ENCODE results near the gene TEX101.
"Not testable (repeated sequence)": the region's sequence is repeated elsewhere in the genome, so short reads cannot be mapped to it uniquely, and the experiment has no call there.

TEX101 gene

GRCh38 chr19:43414554-43414953 is at the start of gene TEX101:
Gene TEX101 (plus strand): TSS chr19:43414890. CDS start chr19:43415920, 1,030 bp downstream.
- DNase-seq = no peak

- DNase-seq = not testable (repeated sequence)
Observed at GRCh38 chr19:43365677-43366076, 49.0 kb upstream of the TEX101 start.

- DNase-seq = no peak
Observed at GRCh38 chr19:43367822-43368221, 46.9 kb upstream of the TEX101 start.

- DNase-seq = not testable (repeated sequence)
Observed at GRCh38 chr19:43368897-43369296, 45.8 kb upstream of the TEX101 start.

GRCh38 chr19:43371909-43372308 is 42.8 kb upstream of the TEX101 start:
- no peak for DNase-seq

GRCh38 chr19:43372462-43372861 is 42.2 kb upstream of the TEX101 start:
- no peak for DNase-seq

- DNase-seq = not testable (repeated sequence)
Observed at GRCh38 chr19:43377624-43378023, 37.1 kb upstream of the TEX101 start.

- no peak for DNase-seq
Observed at GRCh38 chr19:43380008-43380407, 34.7 kb upstream of the TEX101 start.

GRCh38 chr19:43380771-43381386 is 33.8 kb upstream of the TEX101 start:
- no peak for DNase-seq

GRCh38 chr19:43382586-43383216 is 32.0 kb upstream of the TEX101 start:
- peak in 1 of 2 donors; percentile 13 for DNase-seq

- DNase-seq = not testable (repeated sequence)
Observed at GRCh38 chr19:43383254-43383653, 31.4 kb upstream of the TEX101 start.

GRCh38 chr19:43383759-43384158 is 30.9 kb upstream of the TEX101 start:
- not testable (repeated sequence) for DNase-seq

GRCh38 chr19:43390903-43391551 is 23.7 kb upstream of the TEX101 start:
- not testable (repeated sequence) for DNase-seq

- not testable (repeated sequence) for DNase-seq
Observed at GRCh38 chr19:43391552-43391935, 23.1 kb upstream of the TEX101 start.

GRCh38 chr19:43393501-43393900 is 21.2 kb upstream of the TEX101 start:
- DNase-seq = not testable (repeated sequence)

GRCh38 chr19:43395561-43395960 is 19.1 kb upstream of the TEX101 start:
- DNase-seq = no peak

GRCh38 chr19:43406297-43406696 is 8.4 kb upstream of the TEX101 start:
- DNase-seq = no peak

GRCh38 chr19:43407416-43408005 is 7.2 kb upstream of the TEX101 start:
- DNase-seq = no peak

- no peak for DNase-seq
Observed at GRCh38 chr19:43408043-43408442, 6.6 kb upstream of the TEX101 start.

- DNase-seq = no peak
Observed at GRCh38 chr19:43409415-43409814, 5.3 kb upstream of the TEX101 start.

GRCh38 chr19:43412441-43412840 is 2.2 kb upstream of the TEX101 start:
- DNase-seq = no peak

- no peak for DNase-seq
Observed at GRCh38 chr19:43416951-43417623, 2.4 kb downstream of the TEX101 start.

GRCh38 chr19:43420954-43421353 is 6.3 kb downstream of the TEX101 start:
- no peak for DNase-seq
